Measurements from ENCODE around the gene TULP4.
"Not testable (repeated sequence)": the region's sequence is repeated elsewhere in the genome, so short reads cannot be mapped to it uniquely, and the experiment has no call there.

Gene TULP4

GRCh38 chr6:158290040-158290439, 22.2 kb upstream of the TULP4 start:
- no peak overlapping the region for H3K56ac ChIP-seq (ENCODE audit: low read length)
- H3K36me3 ChIP-seq (ENCODE audit: control insufficient read depth, insufficient read depth, low read length) = no peaks in the 10 kb centered on the region
- H2BK15ac ChIP-seq (replicated peaks; ENCODE audit: low read depth) = no peak overlapping the region
- no peak overlapping the region for H3K4me3 ChIP-seq (ENCODE audit: low read length)
- no peaks in the 10 kb centered on the region for H3K4me1 ChIP-seq (ENCODE audit: control insufficient read depth, low read depth, low read length)
- no peak overlapping the region for H3K27ac ChIP-seq (ENCODE audit: low read depth, low read length)
- H4K8ac ChIP-seq (ENCODE audit: low read depth, low read length) = no peak overlapping the region
- WGBS (ENCODE audit: extremely low coverage, insufficient coverage, low lambda C conversion rate) = no CpG with 5 or more reads among the region's 3 CpGs
- H3K18ac ChIP-seq (ENCODE audit: low read length) = no peak overlapping the region
- DNase-seq = no peak
- no peaks in the 10 kb centered on the region for H3K27me3 ChIP-seq (ENCODE audit: insufficient read depth, low read length, poor library complexity)
- no peak overlapping the region for H2BK5ac ChIP-seq (ENCODE audit: low read length)
- no peaks in the 10 kb centered on the region for H3K79me2 ChIP-seq (ENCODE audit: control insufficient read depth, insufficient read depth, low read length)
- H3K4ac ChIP-seq (ENCODE audit: low read depth, low read length) = no peak overlapping the region
- H3K79me1 ChIP-seq (ENCODE audit: low read length) = peaks cover 10% of the 10 kb centered on the region
- no peak overlapping the region for H2AK5ac ChIP-seq (ENCODE audit: low read length)
- H3K23ac ChIP-seq (ENCODE audit: low read length) = no peak overlapping the region
- no peak overlapping the region for H3K4me2 ChIP-seq (ENCODE audit: low read length)
- no peak overlapping the region for H4K5ac ChIP-seq (ENCODE audit: low read length)
- no peak overlapping the region for H3K9ac ChIP-seq (ENCODE audit: low read length)
- no peak overlapping the region for H2BK120ac ChIP-seq (ENCODE audit: low read depth, low read length)

DNA sequence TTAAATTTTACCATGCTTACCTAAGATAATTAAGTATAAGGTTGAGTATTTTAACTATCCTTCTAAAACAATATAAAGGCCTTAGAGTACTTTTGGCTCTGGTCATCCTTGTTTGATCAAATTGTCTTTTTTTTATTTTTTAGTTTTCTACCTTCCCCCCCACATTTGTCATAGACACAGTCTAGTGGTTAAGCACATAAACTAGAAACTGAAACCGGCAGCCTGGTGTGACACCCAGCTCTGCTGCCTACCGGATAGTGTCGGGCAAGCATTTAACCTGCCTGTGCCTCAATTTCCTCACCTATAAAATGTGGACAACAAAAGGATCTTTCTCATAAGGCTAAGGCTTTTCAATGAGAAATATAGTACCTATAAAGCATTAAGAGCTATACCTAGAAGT, 21.6 kb upstream of the TULP4 start:
- H3K79me1 ChIP-seq (ENCODE audit: low read length) = peaks cover 9% of the 10 kb centered on the region
- H2AK5ac ChIP-seq (ENCODE audit: low read length) = no peak overlapping the region
- H2BK5ac ChIP-seq (ENCODE audit: low read length) = no peak overlapping the region
- H3K18ac ChIP-seq (ENCODE audit: low read length) = no peak overlapping the region
- H3K27ac ChIP-seq (ENCODE audit: low read depth, low read length) = no peak overlapping the region
- no peak overlapping the region for H3K23ac ChIP-seq (ENCODE audit: low read length)
- no peak overlapping the region for H3K56ac ChIP-seq (ENCODE audit: low read length)
- no peaks in the 10 kb centered on the region for H3K27me3 ChIP-seq (ENCODE audit: insufficient read depth, low read length, poor library complexity)
- H3K4me3 ChIP-seq (ENCODE audit: low read length) = no peak overlapping the region
- no peak overlapping the region for H3K4ac ChIP-seq (ENCODE audit: low read depth, low read length)
- no CpG with 5 or more reads among the region's 3 CpGs for WGBS (ENCODE audit: extremely low coverage, insufficient coverage, low lambda C conversion rate)
- H3K79me2 ChIP-seq (ENCODE audit: control insufficient read depth, insufficient read depth, low read length) = no peaks in the 10 kb centered on the region
- no peak overlapping the region for H3K9ac ChIP-seq (ENCODE audit: low read length)
- no peak overlapping the region for H3K4me2 ChIP-seq (ENCODE audit: low read length)
- no peak overlapping the region for H2BK120ac ChIP-seq (ENCODE audit: low read depth, low read length)
- no peak overlapping the region for H4K8ac ChIP-seq (ENCODE audit: low read depth, low read length)
- no peak overlapping the region for H4K5ac ChIP-seq (ENCODE audit: low read length)
- H3K36me3 ChIP-seq (ENCODE audit: control insufficient read depth, insufficient read depth, low read length) = no peaks in the 10 kb centered on the region
- no peak for DNase-seq
- no peaks in the 10 kb centered on the region for H3K4me1 ChIP-seq (ENCODE audit: control insufficient read depth, low read depth, low read length)
- H2BK15ac ChIP-seq (replicated peaks; ENCODE audit: low read depth) = no peak overlapping the region

- H4K5ac ChIP-seq (ENCODE audit: low read length) = no peak overlapping the region
- H3K18ac ChIP-seq (ENCODE audit: low read length) = no peak overlapping the region
- H3K79me2 ChIP-seq (ENCODE audit: control insufficient read depth, insufficient read depth, low read length) = no peaks in the 10 kb centered on the region
- H3K23ac ChIP-seq (ENCODE audit: low read length) = no peak overlapping the region
- DNase-seq = no peak
- H3K27me3 ChIP-seq (ENCODE audit: insufficient read depth, low read length, poor library complexity) = no peaks in the 10 kb centered on the region
- no peak overlapping the region for H3K9ac ChIP-seq (ENCODE audit: low read length)
- no peaks in the 10 kb centered on the region for H3K4me1 ChIP-seq (ENCODE audit: control insufficient read depth, low read depth, low read length)
- no peak overlapping the region for H3K4me3 ChIP-seq (ENCODE audit: low read length)
- no peak overlapping the region for H3K4me2 ChIP-seq (ENCODE audit: low read length)
- no peak overlapping the region for H3K27ac ChIP-seq (ENCODE audit: low read depth, low read length)
- H3K4ac ChIP-seq (ENCODE audit: low read depth, low read length) = no peak overlapping the region
- no peak overlapping the region for H2BK120ac ChIP-seq (ENCODE audit: low read depth, low read length)
- H3K36me3 ChIP-seq (ENCODE audit: control insufficient read depth, insufficient read depth, low read length) = no peaks in the 10 kb centered on the region
- no peak overlapping the region for H2BK5ac ChIP-seq (ENCODE audit: low read length)
- WGBS (ENCODE audit: extremely low coverage, insufficient coverage, low lambda C conversion rate) = no CpG with 5 or more reads among the region's 3 CpGs
- H3K79me1 ChIP-seq (ENCODE audit: low read length) = peaks cover 9% of the 10 kb centered on the region
- H4K8ac ChIP-seq (ENCODE audit: low read depth, low read length) = no peak overlapping the region
- no peak overlapping the region for H3K56ac ChIP-seq (ENCODE audit: low read length)
- H2BK15ac ChIP-seq (replicated peaks; ENCODE audit: low read depth) = no peak overlapping the region
- no peak overlapping the region for H2AK5ac ChIP-seq (ENCODE audit: low read length)
Measured at GRCh38 chr6:158292016-158292415, 20.2 kb upstream of the TULP4 start.

GRCh38 chr6:158293122-158293521, 19.1 kb upstream of the TULP4 start:
- Histone ChIP-seq H2BK5ac (ENCODE audit: low read length) (no peak overlapping the region), H3K4me1 (ENCODE audit: control insufficient read depth, low read depth, low read length) (no peaks in the 10 kb centered on the region), H3K27ac (ENCODE audit: low read depth, low read length) (no peak overlapping the region), H3K36me3 (ENCODE audit: control insufficient read depth, insufficient read depth, low read length) (no peaks in the 10 kb centered on the region), H4K5ac (ENCODE audit: low read length) (no peak overlapping the region), H3K4me2 (ENCODE audit: low read length) (no peak overlapping the region), H4K8ac (ENCODE audit: low read depth, low read length) (no peak overlapping the region), H3K79me1 (ENCODE audit: low read length) (peaks cover 5% of the 10 kb centered on the region), H3K18ac (ENCODE audit: low read length) (no peak overlapping the region), H2BK15ac (replicated peaks; ENCODE audit: low read depth) (no peak overlapping the region), H3K4ac (ENCODE audit: low read depth, low read length) (no peak overlapping the region), H2AK5ac (ENCODE audit: low read length) (no peak overlapping the region), H3K23ac (ENCODE audit: low read length) (no peak overlapping the region), H3K56ac (ENCODE audit: low read length) (no peak overlapping the region), H3K9ac (ENCODE audit: low read length) (no peak overlapping the region), H3K27me3 (ENCODE audit: insufficient read depth, low read length, poor library complexity) (no peaks in the 10 kb centered on the region), H3K4me3 (ENCODE audit: low read length) (no peak overlapping the region), H3K79me2 (ENCODE audit: control insufficient read depth, insufficient read depth, low read length) (no peaks in the 10 kb centered on the region), H2BK120ac (ENCODE audit: low read depth, low read length) (no peak overlapping the region)
- no CpG with 5 or more reads among the region's 1 CpG for WGBS (ENCODE audit: extremely low coverage, insufficient coverage, low lambda C conversion rate)
- DNase-seq = no peak

- H3K9ac ChIP-seq (ENCODE audit: low read length); H3K27ac ChIP-seq (ENCODE audit: low read depth, low read length); H2BK120ac ChIP-seq (ENCODE audit: low read depth, low read length); H2BK15ac ChIP-seq (replicated peaks; ENCODE audit: low read depth); H3K56ac ChIP-seq (ENCODE audit: low read length); H4K5ac ChIP-seq (ENCODE audit: low read length); H3K27me3 ChIP-seq (ENCODE audit: insufficient read depth, low read length, poor library complexity); H3K4ac ChIP-seq (ENCODE audit: low read depth, low read length); H3K4me1 ChIP-seq (ENCODE audit: control insufficient read depth, low read depth, low read length); DNase-seq; H2AK5ac ChIP-seq (ENCODE audit: low read length); H3K4me2 ChIP-seq (ENCODE audit: low read length); H3K79me2 ChIP-seq (ENCODE audit: control insufficient read depth, insufficient read depth, low read length); H3K4me3 ChIP-seq (ENCODE audit: low read length); H4K8ac ChIP-seq (ENCODE audit: low read depth, low read length); H3K36me3 ChIP-seq (ENCODE audit: control insufficient read depth, insufficient read depth, low read length); H2BK5ac ChIP-seq (ENCODE audit: low read length); H3K18ac ChIP-seq (ENCODE audit: low read length); H3K79me1 ChIP-seq (ENCODE audit: low read length); H3K23ac ChIP-seq (ENCODE audit: low read length): not testable (repeated sequence)
- WGBS (ENCODE audit: extremely low coverage, insufficient coverage, low lambda C conversion rate) = no CpG with 5 or more reads among the region's 11 CpGs
Measured at GRCh38 chr6:158295976-158296853, 16.1 kb upstream of the TULP4 start.

DNA sequence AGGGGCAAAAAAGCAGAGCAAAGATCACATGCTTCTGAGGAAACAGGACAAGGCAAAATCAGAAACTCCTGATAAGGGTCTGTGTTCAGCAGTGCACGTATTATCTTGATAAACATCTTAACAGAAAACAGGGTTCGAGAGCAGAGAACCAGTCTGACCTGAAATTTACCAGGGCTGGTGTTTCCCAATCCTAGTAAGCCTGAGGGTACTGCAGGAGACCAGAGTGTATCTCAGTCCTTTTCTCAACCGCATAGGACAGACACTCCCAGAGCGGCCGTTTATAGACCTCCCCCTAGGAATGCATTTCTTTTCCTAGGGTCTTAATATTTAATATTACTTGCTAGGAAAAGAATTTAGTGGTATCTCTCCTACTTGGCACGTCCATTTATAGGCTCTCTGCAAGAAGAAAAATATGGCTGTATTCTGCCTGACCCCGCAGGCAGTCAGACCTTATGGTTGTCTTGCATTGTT, 15.4 kb upstream of the TULP4 start:
- H3K56ac ChIP-seq (ENCODE audit: low read length); H2BK15ac ChIP-seq (replicated peaks; ENCODE audit: low read depth); H3K4me3 ChIP-seq (ENCODE audit: low read length); H2BK120ac ChIP-seq (ENCODE audit: low read depth, low read length); H3K4me1 ChIP-seq (ENCODE audit: control insufficient read depth, low read depth, low read length); H2AK5ac ChIP-seq (ENCODE audit: low read length); H3K18ac ChIP-seq (ENCODE audit: low read length); DNase-seq; H3K9ac ChIP-seq (ENCODE audit: low read length); H3K4me2 ChIP-seq (ENCODE audit: low read length); H4K8ac ChIP-seq (ENCODE audit: low read depth, low read length); H4K5ac ChIP-seq (ENCODE audit: low read length); H3K79me1 ChIP-seq (ENCODE audit: low read length); H3K23ac ChIP-seq (ENCODE audit: low read length); H3K4ac ChIP-seq (ENCODE audit: low read depth, low read length); H3K36me3 ChIP-seq (ENCODE audit: control insufficient read depth, insufficient read depth, low read length); H3K79me2 ChIP-seq (ENCODE audit: control insufficient read depth, insufficient read depth, low read length); H3K27me3 ChIP-seq (ENCODE audit: insufficient read depth, low read length, poor library complexity); H3K27ac ChIP-seq (ENCODE audit: low read depth, low read length); H2BK5ac ChIP-seq (ENCODE audit: low read length): not testable (repeated sequence)
- no CpG with 5 or more reads among the region's 7 CpGs for WGBS (ENCODE audit: extremely low coverage, insufficient coverage, low lambda C conversion rate)
